ENCODE measurements around the gene AHRR. TPM values are rescaled to one million over a fixed set of nuclear protein-coding genes. Genes with fewer than 3 reads are reported as not detected.

AHRR gene
- total and polyA plus RNA-seq, 2 of the 4 experiments (the other 2 are of a cell fraction), result 15.6 to 37.1 TPM

GRCh38 chr5:388266-389196 lies 67.0 kb downstream of the AHRR start:
- Histone ChIP-seq H3K27ac (ENCODE audit: insufficient read depth, low read length) (no peak overlapping the region), H3K56ac (ENCODE audit: extremely low read depth, insufficient read depth, low read length) (no peak overlapping the region), H4K91ac (ENCODE audit: insufficient read depth, low read depth, low read length) (no peak overlapping the region; the same call in 1 of the 2 replicates)

More at GRCh38 chr5:388266-389196, 67.0 kb downstream of the AHRR start:
- Histone ChIP-seq H2BK15ac (ENCODE audit: low read depth, low read length) (no peak overlapping the region), H3K9me3 (ENCODE audit: control insufficient read depth, insufficient read depth, low read length) (peaks cover 2% of the 10 kb centered on the region), H3K9me1 (ENCODE audit: insufficient read depth, low read length) (peaks cover 17% of the 10 kb centered on the region), H3K4ac (ENCODE audit: low read depth, low read length) (peak overlapping the region; percentile 56), H2AFZ (replicated peaks; ENCODE audit: low read length, poor library complexity) (peak overlapping the region; percentile 9), H3K18ac (ENCODE audit: low read depth, low read length) (no peak overlapping the region), H2AK5ac (ENCODE audit: low read depth, low read length) (peak overlapping the region; percentile 60), H3K9ac (ENCODE audit: low read depth, low read length) (no peak overlapping the region), H3K14ac (replicated peaks; ENCODE audit: low read depth, low read length) (no peak overlapping the region), H3K36me3 (ENCODE audit: control insufficient read depth, insufficient read depth, low read length) (peaks cover 45% of the 10 kb centered on the region), H3K27me3 (ENCODE audit: control insufficient read depth, insufficient read depth, low read length) (no peaks in the 10 kb centered on the region), H2BK120ac (ENCODE audit: low read depth, low read length) (no peak overlapping the region; the same call in 1 of the 2 replicates), H3K23ac (ENCODE audit: low read depth, low read length) (no peak overlapping the region), H4K5ac (ENCODE audit: low read depth, low read length) (no peak overlapping the region), H3K4me2 (ENCODE audit: low read depth, low read length) (no peak overlapping the region), H4K20me1 (ENCODE audit: insufficient read depth, low read length) (no peaks in the 10 kb centered on the region; the same call in 1 of the 2 replicates), H2BK5ac (ENCODE audit: low read depth, low read length, poor library complexity, severe bottlenecking) (no peak overlapping the region), H3K4me1 (ENCODE audit: control insufficient read depth, insufficient read depth, low read length) (peaks cover 10% of the 10 kb centered on the region), H2BK20ac (ENCODE audit: low read depth, low read length) (no peak overlapping the region), H4K8ac (ENCODE audit: low read depth in 2 of 2, low read length in 2 of 2) (peak overlapping the region; percentile 20 to 51; a peak in 2 of 4 replicates), H3K79me1 (ENCODE audit: low read depth in 1 of 2, low read length in 2 of 2) (peaks cover 28 to 69% of the 10 kb centered on the region in 2 experiments), H3K4me3 (ENCODE audit: insufficient read depth, low read depth, low read length) (no peak overlapping the region), H2AK9ac (replicated peaks; ENCODE audit: low read depth, low read length, poor library complexity) (peak overlapping the region; percentile 43)
- ChIA-PET CTCF (no interaction called here), POLR2A (ENCODE audit: unreplicated experiment) (interaction anchor here (0.7 kb wide), 1 partner anchor 21 kb away, joined by 3 read pairs; no protein-coding TSS in a partner anchor)
- ATAC-seq (ENCODE audit: low read depth), result no peak
- in situ Hi-C loops (cut with MboI; ENCODE audit: low sequenced_read_pairs) (no loop called here), dilution Hi-C loops (cut with HindIII; ENCODE audit: low sequenced_read_pairs, unreplicated experiment) (no loop called here), intact Hi-C loops (cut with micrococcal nuclease) (no loop called here)
- BruUV-seq (replicated peaks), result no TSS peak
- no peak for TF ChIP-seq RAD21 (IDR thresholded peaks at IDR 0.05; ENCODE audit: low read length)
- no peak for TF ChIP-seq CEBPB (IDR thresholded peaks at IDR 0.05; ENCODE audit: low read depth, low read length)
- TF ChIP-seq ELK1 (IDR thresholded peaks at IDR 0.05; ENCODE audit: borderline replicate concordance, low read depth, low read length), result no peak
- TF ChIP-seq NFE2L2 (IDR thresholded peaks at IDR 0.05; ENCODE audit: low read depth, low read length), result no peak
- no peak for TF ChIP-seq SMC3 (IDR thresholded peaks at IDR 0.05; ENCODE audit: low read depth, low read length)
- TF ChIP-seq CHD1 (IDR thresholded peaks at IDR 0.05; ENCODE audit: low read depth, low read length), result no peak
- no peak for TF ChIP-seq BHLHE40 (IDR thresholded peaks at IDR 0.05; ENCODE audit: low read depth, low read length)
- no peak for TF ChIP-seq FOS (IDR thresholded peaks at IDR 0.05; ENCODE audit: low read depth, low read length)
- no peak for TF ChIP-seq USF2 (IDR thresholded peaks at IDR 0.05; ENCODE audit: low read depth, low read length)
- TF ChIP-seq POLR2A (IDR thresholded peaks at IDR 0.05; ENCODE audit: low read depth, low read length), result no peak
- TF ChIP-seq CTCF (conservative IDR thresholded peaks at IDR 0.05; ENCODE audit: low read depth, low read length), result no peak
- TF ChIP-seq MAFK (IDR thresholded peaks at IDR 0.05; ENCODE audit: low read depth, low read length), result no peak
- TF ChIP-seq MXI1 (IDR thresholded peaks at IDR 0.05; ENCODE audit: borderline replicate concordance, low read depth, low read length), result no peak
- TF ChIP-seq RFX5 (IDR thresholded peaks at IDR 0.05; ENCODE audit: low read depth, low read length), result no peak
- 91% methylated on average over 14 of the region's 34 CpGs; no CpG with 5 or more reads in 1 of the 2 experiments for WGBS, 2 experiments (ENCODE audit: extremely low coverage in 2 of 2, insufficient read length in 1 of 2)
- no peak for DNase-seq
